ENCODE results near the gene VSTM2L. TPM values are rescaled to one million over a fixed set of nuclear protein-coding genes. Genes with fewer than 3 reads are reported as not detected.
"Not testable (repeated sequence)": the region's sequence is repeated elsewhere in the genome, so short reads cannot be mapped to it uniquely, and the experiment has no call there.

Gene VSTM2L
- under 1 TPM in 1 of 3 donors, not detected in 2; 0.18 TPM for total RNA-seq
- not detected for total RNA-seq (2013)

GRCh38 chr20:37902504-37903313 lies at the start of gene VSTM2L:
Gene VSTM2L, plus strand, starts transcription at chr20:37903127. Its CDS starts 224 bp downstream, at chr20:37903351.
- Mint-ChIP-seq H3K36me3 (peaks cover 7% of the 10 kb centered on the region), H3K27me3 (ENCODE audit: low read depth in 2 of 2) (peaks cover 57 to 58% of the 10 kb centered on the region in 2 donors), H3K9me3 (no peaks in the 10 kb centered on the region), H3K27ac (peak within 1 kb of the TSS in 1 of 2 donors; percentile 1), H3K4me3 (peak within 1 kb of the TSS; percentile 91), H3K4me1 (peaks cover 7 to 18% of the 10 kb centered on the region in 2 donors)
- Histone ChIP-seq H3K4me3 (ENCODE audit: low read length) (no peak within 1 kb of the TSS), H3K4me1 (ENCODE audit: control insufficient read depth, insufficient read depth, low read length) (peaks cover 8% of the 10 kb centered on the region), H3K27ac (ENCODE audit: low read length) (no peak within 1 kb of the TSS), H3K27me3 (ENCODE audit: control insufficient read depth, insufficient read depth, low read length) (peaks cover 21% of the 10 kb centered on the region), H3K9me3 (ENCODE audit: control insufficient read depth, insufficient read depth, low read length) (no peaks in the 10 kb centered on the region), H3K36me3 (ENCODE audit: control insufficient read depth, insufficient read depth, low read length) (no peaks in the 10 kb centered on the region)
- DNase-seq = no peak
- TF ChIP-seq CTCF (IDR thresholded peaks at IDR 0.05) = no peak
- 9% methylated on average over 70 of the region's 71 CpGs for WGBS (ENCODE audit: insufficient coverage)
- peak in 1 of 3 donors; percentile 26 for ATAC-seq
- intact Hi-C loops (cut with micrococcal nuclease) = loop anchor here (1.0 kb wide), 1 partner anchor 91 kb away; no protein-coding TSS in a partner anchor

GRCh38 chr20:37853823-37854375 lies 49.0 kb upstream of the VSTM2L start:
- DNase-seq (no peak), ATAC-seq (no peak)
- H3K4me3 ChIP-seq (ENCODE audit: low read length) = no peak overlapping the region
- Mint-ChIP-seq H3K36me3 (no peaks in the 10 kb centered on the region), H3K27ac (no peak overlapping the region), H3K27me3 (ENCODE audit: low read depth in 2 of 2) (no peaks in the 10 kb centered on the region), H3K4me1 (no peaks in the 10 kb centered on the region), H3K9me3 (no peaks in the 10 kb centered on the region), H3K4me3 (no peak overlapping the region)
- H3K4me1 ChIP-seq (ENCODE audit: control insufficient read depth, insufficient read depth, low read length) = no peaks in the 10 kb centered on the region
- intact Hi-C loops (cut with micrococcal nuclease) = no loop called here
- peaks cover 33% of the 10 kb centered on the region for H3K36me3 ChIP-seq (ENCODE audit: control insufficient read depth, insufficient read depth, low read length)
- no peak overlapping the region for H3K27ac ChIP-seq (ENCODE audit: low read length)
- WGBS (ENCODE audit: insufficient coverage) = 76% methylated on average over 2 of the region's 2 CpGs
- TF ChIP-seq CTCF (IDR thresholded peaks at IDR 0.05) = no peak
- no peaks in the 10 kb centered on the region for H3K9me3 ChIP-seq (ENCODE audit: control insufficient read depth, insufficient read depth, low read length)
- H3K27me3 ChIP-seq (ENCODE audit: control insufficient read depth, insufficient read depth, low read length) = no peaks in the 10 kb centered on the region

- H3K27me3 Mint-ChIP-seq (ENCODE audit: low read depth in 2 of 2); H3K36me3 Mint-ChIP-seq; H3K27me3 ChIP-seq (ENCODE audit: control insufficient read depth, insufficient read depth, low read length); DNase-seq; H3K9me3 ChIP-seq (ENCODE audit: control insufficient read depth, insufficient read depth, low read length); ATAC-seq; H3K9me3 Mint-ChIP-seq; intact Hi-C loops (cut with micrococcal nuclease); H3K27ac ChIP-seq (ENCODE audit: low read length); H3K4me1 ChIP-seq (ENCODE audit: control insufficient read depth, insufficient read depth, low read length); H3K4me3 ChIP-seq (ENCODE audit: low read length); H3K27ac Mint-ChIP-seq; H3K4me3 Mint-ChIP-seq; H3K4me1 Mint-ChIP-seq: not testable (repeated sequence)
- peaks cover 36% of the 10 kb centered on the region for H3K36me3 ChIP-seq (ENCODE audit: control insufficient read depth, insufficient read depth, low read length)
- WGBS (ENCODE audit: insufficient coverage) = over 99% methylated on average over 5 of the region's 5 CpGs
These were observed 46.9 kb upstream of the VSTM2L start for GRCh38 chr20:37856034-37856433.

- no peak overlapping the region for H3K27ac Mint-ChIP-seq
- ATAC-seq = no peak
- TF ChIP-seq CTCF (IDR thresholded peaks at IDR 0.05) = no peak
- H3K36me3 Mint-ChIP-seq = no peaks in the 10 kb centered on the region
- H3K4me3 ChIP-seq (ENCODE audit: low read length) = no peak overlapping the region
- no peaks in the 10 kb centered on the region for H3K4me1 ChIP-seq (ENCODE audit: control insufficient read depth, insufficient read depth, low read length)
- H3K27me3 Mint-ChIP-seq (ENCODE audit: low read depth in 2 of 2) = no peaks in the 10 kb centered on the region
- H3K9me3 Mint-ChIP-seq = no peaks in the 10 kb centered on the region
- H3K4me3 Mint-ChIP-seq = no peak overlapping the region
- intact Hi-C loops (cut with micrococcal nuclease) = no loop called here
- H3K27me3 ChIP-seq (ENCODE audit: control insufficient read depth, insufficient read depth, low read length) = no peaks in the 10 kb centered on the region
- no peak for DNase-seq
- no peaks in the 10 kb centered on the region for H3K4me1 Mint-ChIP-seq
- no peaks in the 10 kb centered on the region for H3K9me3 ChIP-seq (ENCODE audit: control insufficient read depth, insufficient read depth, low read length)
- 91% methylated on average over 10 of the region's 10 CpGs for WGBS (ENCODE audit: insufficient coverage)
- H3K27ac ChIP-seq (ENCODE audit: low read length) = no peak overlapping the region
- H3K36me3 ChIP-seq (ENCODE audit: control insufficient read depth, insufficient read depth, low read length) = peaks cover 38% of the 10 kb centered on the region
These were observed 45.8 kb upstream of the VSTM2L start for GRCh38 chr20:37856932-37857660.
